HG03196 (cell line): Measurements from ENCODE around the gene C14orf132.
"Not testable (repeated sequence)": the region's sequence is repeated elsewhere in the genome, so short reads cannot be mapped to it uniquely, and the experiment has no call there.

Experiments used
- ATAC-seq: cut with Tn5 transposase; IDR thresholded peaks from one replicate; pipeline ENCODE4 v1.9.1; 2021; ENCODE audit not compliant: unreplicated experiment

The C14orf132 gene

DNA sequence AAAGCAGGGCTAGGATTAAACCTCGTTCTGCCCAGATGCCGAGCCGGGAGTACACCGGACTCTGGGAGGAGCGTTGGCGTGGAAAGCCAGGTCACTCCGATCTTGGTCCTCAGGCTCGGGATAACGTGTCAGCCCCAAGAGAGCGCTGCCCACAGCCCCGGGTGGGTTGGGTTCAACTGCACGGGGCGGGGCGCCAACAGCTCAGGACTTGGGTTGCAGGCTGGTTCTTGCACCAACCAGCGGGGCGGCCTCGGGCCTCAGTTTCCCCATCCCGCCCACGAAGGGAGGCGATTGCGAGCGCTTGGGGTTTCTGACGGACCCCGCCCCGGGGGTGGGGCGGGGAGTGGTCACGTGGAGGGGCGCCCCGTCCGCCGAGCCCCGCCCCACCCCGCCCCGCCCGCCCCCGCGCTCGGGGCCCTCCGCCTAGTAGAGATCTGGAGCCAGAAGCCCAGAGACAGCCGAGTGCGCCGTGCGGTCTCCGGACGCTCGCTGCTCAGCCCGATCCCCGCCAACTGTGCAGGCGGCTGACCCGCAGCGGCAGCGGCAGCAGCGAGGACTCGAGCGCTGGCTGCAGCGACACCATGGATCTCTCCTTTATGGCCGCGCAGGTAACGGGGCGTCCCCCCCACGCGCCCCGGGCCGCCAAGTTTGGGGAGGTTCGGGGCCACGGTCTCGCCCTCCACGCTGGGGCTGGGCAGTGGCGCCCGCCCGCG is at the start of gene C14orf132:
Gene C14orf132 (plus strand): TSS at position 443 of the 713 bp plus-strand sequence. CDS start 139 bp downstream, at position 582.
- no peak for ATAC-seq

DNA sequence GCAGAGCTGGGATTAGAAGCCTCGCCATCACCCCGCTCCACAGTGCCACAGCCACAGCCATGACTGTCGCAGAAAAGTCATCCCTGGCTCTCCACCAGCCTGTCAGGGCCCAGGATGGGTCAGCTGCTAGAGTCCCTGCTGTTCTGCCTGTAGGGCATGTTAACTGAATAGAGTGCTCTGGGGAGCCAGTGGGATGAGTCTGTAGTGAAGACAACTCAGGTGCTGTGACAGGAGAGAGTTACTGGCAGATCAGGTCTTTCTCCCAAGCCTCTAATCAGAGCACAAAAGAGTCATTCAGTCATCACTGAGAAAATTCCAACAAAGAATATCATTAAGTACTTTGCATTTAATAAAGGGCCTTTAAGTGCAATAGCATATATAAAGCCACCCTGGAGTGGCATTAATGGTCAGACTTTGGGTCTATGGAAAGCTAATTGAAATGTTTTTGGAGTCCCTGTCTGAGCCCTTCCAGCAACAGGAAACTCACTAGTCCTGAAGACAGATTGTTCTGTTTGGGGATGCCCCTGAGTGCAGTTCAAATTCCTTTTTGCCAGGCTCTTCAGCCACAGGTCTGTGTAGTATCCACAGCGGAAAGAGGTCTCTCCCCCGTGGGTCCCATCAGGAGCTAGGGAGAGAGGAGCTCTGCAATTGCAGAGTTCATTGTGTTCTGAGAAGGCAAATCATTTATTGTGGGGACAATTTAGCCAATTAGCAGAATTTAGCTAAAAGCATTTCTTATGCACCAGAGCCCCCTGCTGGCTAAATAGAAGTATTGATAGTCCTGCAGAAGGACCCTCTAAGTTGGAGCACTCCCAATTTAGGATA is 45.2 kb upstream of the C14orf132 start:
- no peak for ATAC-seq

DNA sequence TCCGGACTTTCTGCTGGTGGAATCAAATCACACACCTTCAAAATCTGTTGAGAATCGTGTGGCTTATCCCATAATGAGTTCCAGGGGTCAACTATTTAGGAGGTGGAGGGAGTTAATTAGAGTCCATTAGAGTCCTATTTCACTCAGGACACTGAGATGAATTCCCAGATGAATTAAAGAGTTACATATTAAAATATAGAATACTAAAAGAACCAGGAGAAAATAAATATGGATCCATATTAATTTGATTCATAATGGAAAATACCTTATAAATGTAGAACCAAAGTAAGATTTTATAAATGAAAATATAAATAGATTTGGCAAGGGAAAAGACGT is 44.6 kb upstream of the C14orf132 start:
- ATAC-seq = no peak

DNA sequence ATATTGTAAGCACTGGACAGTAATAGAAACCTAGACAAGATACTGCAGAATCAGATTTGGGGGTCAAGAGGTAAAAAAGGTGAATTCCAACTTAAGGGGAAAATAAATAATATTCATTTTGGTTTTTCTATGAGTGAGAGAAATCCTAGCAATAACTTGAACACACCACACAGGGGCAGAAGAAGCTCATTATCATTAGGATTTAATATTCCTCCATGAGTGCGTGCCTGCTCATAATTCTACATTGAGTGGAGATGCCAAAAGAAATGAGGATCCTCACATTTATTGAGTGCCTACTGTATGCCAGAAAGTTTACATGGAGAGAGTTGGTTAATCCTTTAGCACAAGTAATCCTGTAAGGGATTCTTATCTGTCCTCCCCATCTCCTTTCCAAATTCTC is 40.5 kb upstream of the C14orf132 start:
- ATAC-seq = no peak

DNA sequence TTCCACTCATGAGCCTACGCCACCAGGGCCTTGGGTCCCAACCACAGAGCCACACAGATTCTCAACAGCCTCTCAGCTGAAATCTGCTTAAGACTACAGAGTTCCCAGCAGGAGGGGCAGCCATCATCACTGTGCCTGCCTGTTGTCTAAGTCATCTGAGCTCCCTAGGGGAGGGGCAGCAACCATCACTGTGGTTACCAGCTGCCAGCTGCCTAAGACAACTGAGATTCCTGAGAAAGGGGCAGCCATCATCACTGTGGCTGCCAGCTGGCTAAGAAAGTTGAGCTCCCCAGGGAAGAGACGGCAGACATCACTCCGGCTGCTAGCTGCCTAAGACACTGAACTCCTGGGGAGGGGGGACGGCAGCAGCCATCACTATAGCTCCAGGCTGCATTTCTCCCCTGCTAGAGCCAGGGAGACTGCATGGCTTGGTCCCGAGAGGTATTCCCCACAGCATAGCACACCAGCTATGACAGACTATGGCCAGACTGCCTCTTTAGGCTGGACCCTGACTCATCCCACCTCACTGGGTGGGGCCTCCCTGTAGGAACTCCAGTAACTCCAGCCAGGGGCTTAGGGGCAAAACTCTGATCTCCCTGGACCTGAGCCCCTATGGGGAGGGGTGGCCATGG is 37.2 kb upstream of the C14orf132 start:
- ATAC-seq = no peak

DNA sequence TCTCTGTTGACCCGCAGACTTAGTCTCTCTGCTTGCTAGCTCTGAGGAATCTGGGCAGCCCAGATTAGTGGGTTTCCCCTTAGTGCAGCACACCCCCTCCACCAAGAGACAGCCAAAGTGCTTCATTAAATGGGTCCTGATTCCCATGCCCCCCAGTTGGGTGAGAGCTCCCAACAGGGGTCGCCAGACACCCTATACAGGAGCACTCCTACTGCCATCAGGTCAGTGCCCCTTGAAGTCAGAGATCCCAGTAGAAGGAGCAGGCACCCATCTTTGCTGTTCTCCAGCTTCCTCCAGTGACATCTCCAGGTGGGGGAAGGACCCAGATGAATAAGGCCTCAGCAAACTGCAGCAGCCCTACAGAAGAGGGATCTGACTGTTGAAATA is 36.7 kb upstream of the C14orf132 start:
- no peak for ATAC-seq

DNA sequence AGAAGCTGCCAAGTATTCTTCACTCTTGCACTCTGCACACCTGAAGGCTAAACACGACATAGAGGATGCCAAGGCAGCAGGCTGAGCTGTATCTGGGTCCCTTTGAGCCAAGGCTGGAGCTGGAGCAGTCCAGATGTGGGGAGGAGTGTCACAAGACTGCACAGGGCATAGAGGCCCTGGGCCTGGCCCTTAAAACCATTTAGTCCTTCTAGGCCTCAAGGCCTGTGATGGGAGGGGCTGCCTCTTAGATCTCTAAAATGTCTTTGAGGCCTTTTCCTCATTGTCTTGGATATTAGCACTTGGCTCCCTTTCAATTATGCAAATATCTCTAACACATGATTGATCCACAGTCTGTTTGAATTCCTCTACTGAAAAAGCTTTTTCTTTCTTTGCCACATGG is 28.0 kb upstream of the C14orf132 start:
- no peak for ATAC-seq

DNA sequence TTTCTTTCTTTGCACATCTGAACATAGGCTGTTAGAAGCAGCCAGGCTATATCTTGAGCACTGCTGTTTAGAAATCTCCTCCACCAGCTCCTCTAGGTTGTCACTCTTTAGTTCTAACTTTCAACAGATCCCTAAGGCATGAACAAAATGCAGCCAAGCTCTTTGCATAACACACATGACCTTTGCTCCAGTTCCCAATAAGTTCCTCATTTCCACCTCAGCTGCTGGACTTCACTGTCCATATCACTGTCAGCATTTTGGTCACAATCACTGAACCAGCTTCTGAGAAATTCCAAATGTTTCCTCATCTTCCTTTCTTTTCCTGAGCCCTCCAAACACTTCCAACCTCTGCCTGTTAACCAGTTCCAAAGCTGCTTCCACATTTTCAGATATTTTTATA is 27.6 kb upstream of the C14orf132 start:
- ATAC-seq = no peak

DNA sequence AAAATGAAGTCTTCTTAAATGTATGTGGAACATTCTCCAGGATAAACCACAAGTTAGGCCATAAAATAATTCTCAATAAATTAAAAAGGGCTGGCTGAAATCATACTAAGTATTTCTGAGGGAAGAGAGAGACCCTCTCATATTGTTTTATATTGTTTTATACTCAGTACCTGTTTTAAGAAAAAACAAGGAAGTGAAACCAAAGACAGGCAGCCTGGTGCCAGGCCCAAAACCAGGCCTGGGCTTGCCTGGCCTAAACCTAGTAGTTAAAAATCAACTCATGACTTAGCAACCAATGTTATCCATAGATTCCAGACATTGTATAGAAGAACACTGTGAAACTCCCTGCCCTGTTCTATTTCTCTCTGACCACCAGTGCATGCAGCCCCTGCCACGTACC is 26.4 kb upstream of the C14orf132 start:
- ATAC-seq = not testable (repeated sequence)

DNA sequence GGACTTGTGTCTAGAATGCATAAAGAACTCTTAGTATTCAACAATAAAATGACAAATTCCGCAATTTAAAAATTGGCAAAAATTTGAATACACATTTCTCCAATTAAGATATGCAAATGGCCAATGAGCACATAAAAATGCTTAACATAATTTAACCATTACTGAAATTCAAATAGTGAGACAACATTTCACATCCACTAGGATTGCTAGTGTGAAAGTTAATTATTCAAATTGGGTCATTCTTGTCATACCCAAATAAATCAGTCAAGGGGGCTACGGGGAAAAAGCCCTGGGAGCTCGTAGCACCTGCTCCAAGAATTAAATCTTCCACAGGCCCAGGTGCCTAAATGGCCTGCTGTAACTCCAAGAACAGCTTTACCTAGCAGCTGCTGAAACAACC is 25.0 kb upstream of the C14orf132 start:
- ATAC-seq = no peak

DNA sequence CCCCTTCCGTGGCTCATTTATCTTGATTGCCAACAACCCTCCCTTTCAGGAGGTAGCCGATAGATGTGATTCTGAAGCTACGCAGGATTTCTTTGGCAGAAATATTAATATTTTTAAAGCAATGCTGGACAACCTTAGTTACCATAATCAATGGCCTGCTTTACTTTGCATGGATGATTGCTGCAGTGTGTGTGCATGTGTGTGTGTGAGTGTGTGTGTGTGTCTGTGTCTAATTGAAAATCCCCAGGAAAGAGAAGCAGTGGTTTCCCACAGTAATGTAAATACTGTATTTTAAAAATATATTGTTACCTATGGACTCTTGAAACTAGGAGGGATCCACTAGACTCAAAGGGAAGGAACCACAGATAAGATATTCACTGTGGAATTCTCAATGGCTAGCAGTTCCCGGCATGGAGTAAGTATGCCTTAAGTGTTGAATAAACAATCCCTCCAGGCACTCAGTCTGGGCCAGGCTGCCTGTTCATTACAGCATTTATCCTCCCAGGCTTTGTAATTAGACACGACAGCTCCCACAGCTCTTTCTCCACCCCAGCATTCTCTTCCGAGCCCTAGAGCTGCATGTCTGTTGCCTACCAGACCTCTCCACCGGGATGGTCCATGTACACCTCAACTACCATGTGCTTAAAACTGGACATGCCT is 22.5 kb upstream of the C14orf132 start:
- no peak for ATAC-seq

DNA sequence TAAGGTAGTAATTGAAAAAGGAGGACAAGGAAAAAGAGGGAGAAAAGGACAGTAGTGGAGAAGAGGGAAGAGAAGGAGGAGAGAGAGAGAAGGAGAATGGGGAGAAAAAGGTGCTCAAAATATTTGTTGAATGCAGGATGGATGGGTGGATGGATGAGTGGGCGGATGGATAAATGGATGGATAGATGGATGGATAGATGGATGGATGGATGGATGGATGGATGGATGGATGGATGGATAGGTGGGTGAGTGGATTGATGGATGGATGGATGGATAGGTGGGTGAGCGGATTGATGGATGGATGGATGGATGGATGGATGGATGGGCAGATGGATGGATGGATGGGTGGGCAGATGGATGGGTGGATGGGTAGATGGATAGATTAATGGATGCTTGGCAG is 21.3 kb upstream of the C14orf132 start:
- ATAC-seq = no peak

DNA sequence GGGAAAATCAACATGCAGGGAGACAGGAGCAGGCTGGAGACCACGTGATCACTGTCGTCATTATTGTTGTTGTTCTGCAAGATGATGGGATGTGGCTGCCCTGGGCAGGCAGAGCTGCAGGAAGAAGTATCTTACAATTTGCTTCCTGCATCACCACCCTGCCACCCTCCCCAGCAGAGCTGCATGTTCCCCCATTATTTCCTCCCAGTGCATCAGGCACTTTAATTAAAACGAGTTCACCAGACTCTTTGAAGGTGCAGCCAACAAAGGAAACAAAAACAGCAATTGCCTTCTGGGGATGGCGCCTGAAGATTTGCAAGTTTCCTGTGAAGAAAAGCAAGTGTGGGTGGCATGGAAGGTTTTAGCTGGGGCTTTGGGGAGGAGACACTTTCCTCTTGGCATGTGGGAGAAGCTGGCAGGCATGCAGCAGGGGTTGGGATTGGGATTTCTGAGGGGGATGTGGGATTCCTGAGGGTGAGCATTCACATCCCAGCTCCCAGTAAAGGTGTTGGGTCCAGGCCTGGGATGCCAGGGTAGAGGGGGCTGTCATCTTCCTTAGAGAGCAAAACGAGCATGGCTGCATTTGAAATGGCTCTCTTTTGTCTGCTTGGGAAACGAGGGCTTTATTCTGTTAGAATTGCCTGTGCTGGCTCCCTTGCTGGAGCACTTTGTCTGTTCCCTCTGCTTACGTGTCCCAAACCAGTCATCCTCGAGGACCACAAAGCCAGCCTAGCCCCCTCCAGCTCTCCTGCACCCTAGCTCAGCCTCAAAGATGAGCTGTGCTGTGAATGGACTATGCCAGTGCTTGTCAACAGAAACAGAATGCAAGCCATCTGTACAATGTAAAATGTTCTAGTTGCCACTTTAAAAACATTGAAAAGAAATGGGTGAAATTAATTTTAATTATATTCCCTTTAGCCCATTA is 11.5 kb upstream of the C14orf132 start:
- no peak for ATAC-seq

DNA sequence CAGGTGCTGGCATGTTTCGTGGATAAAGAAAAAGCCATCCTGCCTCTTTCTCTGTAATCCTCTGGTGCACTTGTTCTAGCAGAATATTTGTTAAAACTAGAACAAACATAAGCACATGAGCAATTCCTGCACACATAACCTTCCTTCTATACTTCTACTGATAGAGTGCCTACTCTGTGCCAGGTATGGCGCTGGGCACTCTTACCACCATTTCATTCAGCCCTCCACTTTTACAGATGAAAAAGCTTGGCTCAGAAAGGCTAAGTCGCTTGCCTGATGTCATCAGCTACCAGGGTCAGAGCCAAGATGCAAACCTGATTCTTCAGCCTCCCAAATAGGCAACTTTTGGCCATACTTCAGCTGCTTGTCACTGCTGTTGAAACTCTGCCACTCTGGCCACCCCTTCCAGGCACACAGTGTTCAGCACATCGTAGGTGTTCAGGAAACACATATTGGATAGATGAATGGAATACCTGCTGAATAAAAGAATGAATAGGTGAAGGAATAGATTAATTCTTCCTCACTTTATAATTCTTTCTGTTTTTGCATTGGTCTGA is 10.0 kb upstream of the C14orf132 start:
- no peak for ATAC-seq

DNA sequence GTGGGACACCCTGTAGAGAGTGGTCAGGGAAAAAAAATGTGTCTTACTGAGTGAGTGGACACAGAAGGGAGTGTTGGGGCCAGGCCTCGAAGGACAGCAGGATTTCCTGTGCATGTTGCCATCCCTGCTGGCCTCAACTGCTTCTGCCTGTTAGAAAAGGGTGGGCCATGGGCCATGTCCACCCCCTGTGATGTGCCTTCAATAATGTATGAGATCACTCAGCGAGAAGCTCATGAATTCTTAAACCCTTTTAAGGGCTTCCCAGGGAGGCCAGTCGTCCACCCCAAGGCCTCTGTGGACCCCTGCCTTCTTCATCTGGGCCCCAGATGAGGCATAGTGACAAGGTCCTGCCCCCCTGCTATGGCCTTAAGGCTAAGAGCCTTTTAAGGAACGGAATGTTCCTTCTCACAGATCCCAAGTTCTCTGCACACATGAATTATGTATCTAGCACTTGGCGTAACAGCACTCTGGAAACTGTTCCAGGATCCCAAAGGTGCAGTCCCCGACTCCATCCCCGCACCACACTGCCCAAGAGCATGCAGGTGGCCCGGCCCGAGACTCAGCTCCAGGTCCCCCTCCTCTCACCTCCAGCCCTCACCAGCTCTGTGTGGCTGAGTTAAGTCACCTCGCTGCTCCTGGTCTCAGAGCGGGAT is 8.9 kb upstream of the C14orf132 start:
- ATAC-seq = no peak

DNA sequence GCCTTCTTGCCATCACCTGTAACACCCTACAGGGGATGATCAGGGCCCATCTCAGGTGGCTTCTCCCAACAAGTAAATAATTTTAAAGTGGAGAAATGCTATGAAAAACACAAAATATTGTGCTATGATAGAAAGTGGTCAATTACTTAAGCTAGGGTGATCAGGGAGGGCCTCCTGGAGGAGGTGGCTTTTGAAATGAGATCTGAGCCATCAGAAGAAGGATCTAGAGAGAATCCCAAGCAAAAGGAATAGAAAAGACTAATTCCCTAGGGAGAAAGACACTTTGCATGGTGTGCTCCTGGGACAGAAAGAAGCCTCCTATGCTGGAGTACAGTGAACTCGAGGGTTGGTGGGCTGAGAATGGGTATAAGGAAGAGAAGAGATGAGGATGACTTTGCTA is 7.5 kb upstream of the C14orf132 start:
- no peak for ATAC-seq

DNA sequence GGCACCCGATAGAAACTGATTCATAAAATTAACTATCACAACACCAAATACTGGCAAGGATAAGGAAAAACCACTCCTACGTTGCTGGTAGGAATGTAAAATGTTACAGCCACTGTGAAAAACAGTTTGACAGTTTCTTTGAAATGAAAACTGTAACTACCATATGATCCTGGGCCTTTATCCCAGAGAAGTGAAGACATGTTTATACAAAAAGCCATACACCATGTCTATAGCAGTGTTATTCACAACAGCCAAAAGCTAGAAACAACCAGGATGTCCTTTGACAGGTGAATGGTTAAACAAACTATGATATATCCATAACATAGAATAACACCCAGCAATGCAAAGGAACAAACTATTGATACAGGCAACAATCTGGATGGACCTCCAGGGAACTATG is 3.7 kb upstream of the C14orf132 start:
- ATAC-seq = no peak

DNA sequence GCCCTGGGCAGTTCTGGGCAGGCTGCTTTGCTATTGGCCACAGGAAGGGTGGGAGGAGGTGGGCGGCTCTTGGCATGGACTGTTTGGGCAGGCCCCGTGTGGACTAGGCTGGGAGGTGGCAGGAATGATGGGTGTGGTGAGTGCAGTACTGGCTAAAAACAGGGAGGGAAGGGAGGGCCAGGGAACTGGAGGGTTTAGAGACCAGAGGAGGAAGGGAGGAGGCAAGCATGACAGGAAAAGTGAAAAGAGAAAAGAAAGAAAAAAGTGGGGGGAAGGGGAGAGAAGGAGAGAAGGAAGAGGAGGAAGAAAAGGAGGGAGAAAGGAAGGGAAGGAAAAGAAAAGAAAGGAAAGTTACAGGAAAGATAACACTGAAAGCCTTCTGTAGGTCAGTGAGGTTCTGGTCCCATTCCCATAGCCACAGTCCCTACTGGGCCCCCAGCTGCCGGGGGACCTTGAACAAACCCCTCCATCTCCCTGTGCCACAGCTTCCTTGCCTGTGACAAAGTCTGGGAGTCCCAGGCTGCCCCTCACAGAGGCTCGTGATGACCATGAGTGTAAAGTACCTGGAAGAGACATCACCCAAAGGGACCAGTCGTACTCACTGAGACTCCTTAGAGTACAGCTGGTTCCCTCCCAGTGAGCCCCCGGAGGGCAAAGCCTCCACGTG is 1.1 kb upstream of the C14orf132 start:
- no peak for ATAC-seq

DNA sequence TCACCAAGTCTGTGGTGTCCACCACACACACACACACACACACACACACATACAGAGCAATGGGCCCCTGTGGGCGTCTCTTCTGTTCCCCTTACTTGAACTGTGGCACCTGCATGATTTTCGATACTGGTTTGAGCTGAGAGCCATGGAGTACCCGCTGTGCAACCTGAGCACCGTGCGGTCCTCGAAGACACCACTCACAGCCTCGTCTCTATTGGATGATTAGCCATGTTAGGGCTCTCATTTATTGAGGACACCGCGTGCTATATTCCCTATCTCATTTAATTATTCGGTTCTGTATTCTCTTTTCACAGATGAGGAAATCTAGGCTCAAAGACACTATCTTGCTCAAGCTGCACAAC is 623 bp upstream of the C14orf132 start:
- ATAC-seq = no peak
